Psoas muscle (tissue), 8 donors: ENCODE results near the gene ATP5F1D. TPM values are rescaled to one million over a fixed set of nuclear protein-coding genes. Genes with fewer than 3 reads are reported as not detected.

Source experiments
- ATAC-seq, 4 donors: fragments of 200-7000 bp; cut with Tn5 transposase; one replicate each; pipeline ENCODE4 v1.9.1; 2020; ENCODE audit warnings: moderate library complexity in 3 of 4, mild to moderate bottlenecking in 2 of 4
- DNase-seq, 2 donors: peaks; one replicate each; pipeline ENCODE4 v3.0.0-alpha.2; 2020
- H3K27ac ChIP-seq: fragments of 200-600 bp; one replicate; pipeline ENCODE4 v1.8.0; 2022
- H3K27me3 ChIP-seq, 3 donors: fragments of 200-600 bp in 1 of 3; one replicate each; pipeline versions ENCODE4 v1.6.1 to v1.8.0; 2013 to 2022; ENCODE audit warnings: low read length in 2 of 3, mild to moderate bottlenecking in 2 of 3, moderate library complexity in 1 of 3; ENCODE audit not compliant: insufficient read depth in 3 of 3
- H3K36me3 ChIP-seq, 2 donors: fragments of 200-600 bp in 1 of 2; one replicate each; pipeline versions ENCODE4 v1.6.1 to v1.8.0; 2013 to 2022; ENCODE audit warnings: low read depth in 1 of 2, mild to moderate bottlenecking in 1 of 2, moderate library complexity in 1 of 2; ENCODE audit not compliant: insufficient read depth in 1 of 2
- H3K4me1 ChIP-seq: fragments of 200-600 bp; one replicate; pipeline ENCODE4 v1.8.0; 2022
- H3K4me3 ChIP-seq: fragments of 200-600 bp; one replicate; pipeline ENCODE4 v1.8.0; 2022; ENCODE audit warnings: mild to moderate bottlenecking
- H3K9me3 ChIP-seq: fragments of 200-600 bp; one replicate; pipeline ENCODE4 v1.8.0; 2022
- CTCF ChIP-seq: fragments of 200-600 bp; IDR thresholded peaks from one replicate; pipeline ENCODE4 v1.8.0; 2022; ENCODE audit warnings: antibody characterized with exemption
- WGBS, 3 donors: extraction: QIAGEN DNeasy Blood & Tissue Kit; methylation state at CpG; one replicate each; pipeline versions ENCODE4 v1.1.6 to v1.1.7; 2013; 5-methylcytosine and 5-hydroxymethylcytosine counted together
- intact Hi-C, 2 donors: fragments of 100-400 bp; cut with DNase I; formaldehyde crosslinking; loops; one replicate each; pipeline versions ENCODE4 v1.11.0 to v1.14.2; 2022
- polyA plus RNA-seq, 3 donors: library from polyadenylated mRNA; stranded (reverse); fragments of 200-250 nt; gene quantifications; one replicate each; pipeline ENCODE4 v1.2.3, GENCODE V29; 2013
- total RNA-seq, 4 donors: library from RNA; stranded (reverse); fragmentation: NEBNext Ultra II Directional in 2 of 4; extraction: Animal tissue kit (Norgen Biotek cat#: 25700) in 2 of 4; gene quantifications; one replicate each; pipeline versions ENCODE4 v1.2.1 to v1.2.4, GENCODE V29; 2021 to 2023
- donor health status: healthy with polysubstance abuse.
- donor health status: DM: no; HTN: no; CAD: no; lungs with moderate emphysema.
- donor health status: Bipolar disorder and iron deficiency.
- donor health status: healthy.
- donor health status: DM: yes; HTN: yes; CAD: no.
- donor health status: DM: no; HTN: no; CAD: no.
- donor health status: DM: no; HTN: no; CAD: no.
- donor health status: DM: yes; HTN: yes; CAD: no.

ATP5F1D gene
- total and polyA plus RNA-seq, 7 donors = 310 to 858 (median 509) TPM

GRCh38 chr19:1226227-1226518, 15.4 kb upstream of the ATP5F1D start:
- DNase-seq = no peak
- 90 to 94% (median 93%) methylated on average over 9 to 11 of the region's 11 CpGs for WGBS, 3 donors
- no peak for ATAC-seq
- TF ChIP-seq CTCF = no peak
- H3K4me1 ChIP-seq = peaks cover 24% of the 10 kb centered on the region
- H3K4me3 ChIP-seq = no peak overlapping the region
- no peaks in the 10 kb centered on the region for H3K27me3 ChIP-seq
- no peaks in the 10 kb centered on the region for H3K9me3 ChIP-seq
- no peak overlapping the region for H3K27ac ChIP-seq
- intact Hi-C loops = no loop called here
- H3K36me3 ChIP-seq = peaks cover 0 to 62% of the 10 kb centered on the region in 2 donors

GRCh38 chr19:1226522-1227303, 14.8 kb upstream of the ATP5F1D start:
- Histone ChIP-seq H3K27me3 (no peaks in the 10 kb centered on the region), H3K4me1 (peaks cover 19% of the 10 kb centered on the region), H3K36me3 (peaks cover 0 to 58% of the 10 kb centered on the region in 2 donors), H3K27ac (no peak overlapping the region), H3K4me3 (no peak overlapping the region), H3K9me3 (no peaks in the 10 kb centered on the region)
- TF ChIP-seq CTCF = no peak
- intact Hi-C loops = no loop called here
- no peak for ATAC-seq
- 86 to 94% (median 93%) methylated on average over 44 to 50 of the region's 50 CpGs for WGBS, 3 donors
- no peak for DNase-seq

- Histone ChIP-seq H3K9me3 (no peaks in the 10 kb centered on the region), H3K4me3 (no peak overlapping the region), H3K4me1 (peaks cover 11% of the 10 kb centered on the region), H3K27me3 (no peaks in the 10 kb centered on the region), H3K36me3 (peaks cover 0 to 51% of the 10 kb centered on the region in 2 donors), H3K27ac (no peak overlapping the region)
- ATAC-seq = no peak
- no peak for DNase-seq
- intact Hi-C loops = no loop called here
- WGBS, 3 donors = 88 to 92% (median 90%) methylated on average over 47 to 56 of the region's 56 CpGs
- no peak for TF ChIP-seq CTCF
These were observed 14.1 kb upstream of the ATP5F1D start for GRCh38 chr19:1227304-1228054.

GRCh38 chr19:1228161-1228957, 13.2 kb upstream of the ATP5F1D start:
- intact Hi-C loops = no loop called here
- Histone ChIP-seq H3K4me3 (no peak overlapping the region), H3K9me3 (no peaks in the 10 kb centered on the region), H3K36me3 (peaks cover 0 to 42% of the 10 kb centered on the region in 2 donors), H3K27me3 (no peaks in the 10 kb centered on the region), H3K4me1 (peaks cover 4% of the 10 kb centered on the region), H3K27ac (no peak overlapping the region)
- no peak for TF ChIP-seq CTCF
- 96 to 98% (median 96%) methylated on average over 84 to 100 of the region's 100 CpGs for WGBS, 3 donors
- ATAC-seq = no peak
- DNase-seq = no peak
